ENCODE data around the gene FLACC1.
"Not testable (repeated sequence)": the region's sequence is repeated elsewhere in the genome, so short reads cannot be mapped to it uniquely, and the experiment has no call there.

Gene FLACC1

DNA sequence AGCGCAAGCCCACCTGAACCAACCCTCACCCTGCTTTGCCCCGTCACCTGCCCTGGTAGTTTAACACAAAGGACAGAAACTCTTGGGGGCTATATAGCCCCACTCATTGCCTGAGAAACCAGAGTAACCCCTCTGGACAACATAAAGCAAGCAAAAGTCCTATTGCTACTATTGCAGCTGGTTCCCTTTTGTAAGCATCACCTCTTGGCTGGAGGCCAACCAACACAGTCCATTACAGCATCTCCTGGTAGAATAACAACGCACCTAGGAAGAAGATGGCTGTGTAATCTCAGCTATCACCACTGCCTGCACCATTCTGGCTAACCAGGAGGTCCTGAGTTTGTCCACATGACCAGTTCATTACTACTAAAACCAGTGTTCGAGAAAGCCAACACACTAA is 36.4 kb downstream of the FLACC1 start:
- Mint-ChIP-seq H3K27ac (no peak overlapping the region), H3K36me3 (no peaks in the 10 kb centered on the region), H3K9me3 (peaks cover 31% of the 10 kb centered on the region), H3K4me1 (no peaks in the 10 kb centered on the region), H3K4me3 (no peak overlapping the region)
- ATAC-seq: no peak
- no peak for DNase-seq (ENCODE audit: low spot score in 2 of 2)

GRCh38 chr2:201320257-201320656 is 36.9 kb downstream of the FLACC1 start:
- H3K4me1 Mint-ChIP-seq: no peaks in the 10 kb centered on the region
- DNase-seq (ENCODE audit: low spot score in 2 of 2): no peak
- no peak for ATAC-seq
- H3K4me3 Mint-ChIP-seq: no peak overlapping the region
- H3K27ac Mint-ChIP-seq: no peak overlapping the region
- peaks cover 31% of the 10 kb centered on the region for H3K9me3 Mint-ChIP-seq
- no peaks in the 10 kb centered on the region for H3K36me3 Mint-ChIP-seq

GRCh38 chr2:201319511-201319910 is 37.6 kb downstream of the FLACC1 start:
- no peak for DNase-seq (ENCODE audit: low spot score in 2 of 2)
- Mint-ChIP-seq H3K4me1 (no peaks in the 10 kb centered on the region), H3K9me3 (peaks cover 31% of the 10 kb centered on the region), H3K27ac (no peak overlapping the region), H3K4me3 (no peak overlapping the region), H3K36me3 (no peaks in the 10 kb centered on the region)
- no peak for ATAC-seq

DNA sequence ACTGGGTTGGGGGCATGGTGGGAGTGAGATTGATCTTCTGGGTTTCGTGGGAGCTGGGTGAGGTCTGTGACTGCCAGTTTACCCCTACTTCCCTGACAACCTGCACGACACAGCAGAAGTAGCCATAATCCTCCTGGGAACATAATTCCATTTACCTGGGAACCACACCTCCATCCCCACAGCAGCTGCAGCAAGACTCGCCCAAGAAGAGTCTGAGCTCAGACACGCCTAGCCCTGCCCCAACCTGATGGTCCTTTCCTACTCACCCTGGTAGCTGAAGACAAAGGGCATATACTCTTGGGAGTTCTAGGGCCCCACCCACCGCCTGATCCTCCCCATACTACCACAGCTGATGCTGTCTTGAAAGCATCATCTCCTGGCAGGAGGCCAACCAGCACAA is 43.8 kb downstream of the FLACC1 start:
- no peaks in the 10 kb centered on the region for H3K4me1 Mint-ChIP-seq
- no peaks in the 10 kb centered on the region for H3K36me3 Mint-ChIP-seq
- H3K27ac Mint-ChIP-seq: no peak overlapping the region
- H3K9me3 Mint-ChIP-seq: peaks cover 17% of the 10 kb centered on the region
- ATAC-seq (no peak), DNase-seq (ENCODE audit: low spot score in 2 of 2) (no peak)
- no peak overlapping the region for H3K4me3 Mint-ChIP-seq

GRCh38 chr2:201308914-201309313 is 48.2 kb downstream of the FLACC1 start:
- H3K4me3 Mint-ChIP-seq: no peak overlapping the region
- peaks cover under 1% of the 10 kb centered on the region for H3K9me3 Mint-ChIP-seq
- DNase-seq (ENCODE audit: low spot score in 2 of 2) (no peak), ATAC-seq (no peak)
- H3K4me1 Mint-ChIP-seq: no peaks in the 10 kb centered on the region
- no peak overlapping the region for H3K27ac Mint-ChIP-seq
- H3K36me3 Mint-ChIP-seq: no peaks in the 10 kb centered on the region

DNA sequence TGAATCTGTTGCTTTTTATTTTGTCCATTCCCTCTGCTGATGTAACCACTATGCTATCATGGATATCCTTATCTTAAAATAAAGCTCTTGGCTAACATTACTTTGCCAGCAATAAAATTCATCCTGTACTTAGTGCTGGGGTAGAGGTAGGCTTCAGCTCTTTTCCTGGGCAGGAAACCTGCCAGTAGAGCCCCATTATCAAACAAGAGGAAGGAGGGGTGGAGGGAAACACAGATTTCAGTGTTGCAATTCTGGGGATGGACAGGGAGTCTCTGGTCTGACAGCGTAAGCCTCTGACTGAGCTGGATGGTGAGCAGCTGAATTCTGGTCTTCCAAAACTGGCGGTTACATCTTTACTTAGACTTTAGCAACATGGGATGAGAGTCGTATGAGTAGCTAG is 49.3 kb downstream of the FLACC1 start:
- no peaks in the 10 kb centered on the region for H3K36me3 Mint-ChIP-seq
- ATAC-seq: no peak
- H3K4me1 Mint-ChIP-seq: no peaks in the 10 kb centered on the region

GRCh38 chr2:201299929-201300328 is 57.2 kb downstream of the FLACC1 start:
- H3K4me3 Mint-ChIP-seq; DNase-seq (ENCODE audit: low spot score in 2 of 2); H3K4me1 Mint-ChIP-seq; ATAC-seq; H3K36me3 Mint-ChIP-seq; H3K27ac Mint-ChIP-seq: not testable (repeated sequence)
- peaks cover 25% of the 10 kb centered on the region for H3K9me3 Mint-ChIP-seq

More for the DNA sequence above, 49.3 kb downstream of the FLACC1 start:
- no peak for DNase-seq (ENCODE audit: low spot score in 2 of 2)
- Mint-ChIP-seq H3K27ac (no peak overlapping the region), H3K9me3 (peaks cover under 1% of the 10 kb centered on the region), H3K4me3 (no peak overlapping the region)

DNA sequence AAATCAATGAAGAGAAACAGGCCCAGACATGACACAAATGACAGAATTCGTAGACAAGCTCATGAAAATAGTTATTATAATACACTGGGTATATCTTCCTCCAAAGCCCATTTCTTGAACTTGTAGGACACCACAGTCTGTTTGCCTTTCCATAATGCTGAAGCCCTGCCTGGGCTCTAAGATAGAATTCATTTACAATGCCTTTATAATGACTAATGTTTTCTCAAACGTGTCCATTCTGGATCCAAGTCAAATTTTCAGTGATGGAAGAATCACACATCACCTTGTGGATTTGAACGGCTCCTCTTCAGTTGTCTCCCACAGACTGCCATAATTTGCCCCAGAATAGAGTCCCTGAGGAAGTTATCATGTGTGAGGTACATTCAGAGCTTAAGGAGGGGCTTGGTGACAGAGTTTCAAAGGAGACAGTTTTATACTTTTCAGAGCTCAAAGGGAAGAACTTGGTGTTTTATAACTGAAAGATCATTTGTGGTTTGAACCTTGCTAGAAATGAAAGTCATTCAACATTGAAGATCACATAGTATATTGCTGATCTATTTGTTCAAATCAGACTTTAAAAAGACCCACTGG is 58.6 kb downstream of the FLACC1 start:
- ATAC-seq (no peak), DNase-seq (ENCODE audit: low spot score in 2 of 2) (no peak)
- Mint-ChIP-seq H3K36me3 (no peaks in the 10 kb centered on the region), H3K27ac (no peak overlapping the region), H3K4me1 (no peaks in the 10 kb centered on the region), H3K9me3 (peaks cover 26% of the 10 kb centered on the region), H3K4me3 (no peak overlapping the region)

GRCh38 chr2:201290457-201291148 is 66.5 kb downstream of the FLACC1 start:
- not testable (repeated sequence) for H3K4me3 Mint-ChIP-seq; H3K27ac Mint-ChIP-seq; ATAC-seq; H3K4me1 Mint-ChIP-seq; DNase-seq (ENCODE audit: low spot score in 2 of 2)
- H3K9me3 Mint-ChIP-seq: peaks cover 13% of the 10 kb centered on the region
- peaks cover 64% of the 10 kb centered on the region for H3K36me3 Mint-ChIP-seq

DNA sequence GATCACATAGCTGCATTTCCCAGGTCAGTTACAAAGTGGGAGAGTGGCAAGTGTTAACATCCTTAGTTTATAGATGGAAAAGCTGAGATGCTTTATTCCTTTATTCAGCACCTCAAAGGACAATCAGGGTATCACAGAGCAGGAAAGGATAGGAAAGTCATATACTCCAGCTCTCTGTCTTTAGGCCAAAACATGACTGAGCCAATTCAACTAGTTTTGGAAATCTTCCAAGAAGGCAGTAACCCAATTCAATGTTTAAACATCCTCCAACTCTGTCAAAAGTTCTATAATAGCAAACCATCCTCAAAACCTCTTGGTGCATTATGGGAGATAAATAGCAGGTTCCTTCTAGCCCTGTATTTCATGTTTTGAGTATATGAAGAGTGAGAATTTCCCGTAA is 71.6 kb downstream of the FLACC1 start:
- peak overlapping the region; percentile 34 for H3K27ac Mint-ChIP-seq
- no peak for DNase-seq (ENCODE audit: low spot score in 2 of 2)
- H3K4me1 Mint-ChIP-seq: peaks cover 14% of the 10 kb centered on the region
- peaks cover 76% of the 10 kb centered on the region for H3K36me3 Mint-ChIP-seq
- H3K9me3 Mint-ChIP-seq: no peaks in the 10 kb centered on the region
- H3K4me3 Mint-ChIP-seq: no peak overlapping the region
- no peak for ATAC-seq

GRCh38 chr2:201280191-201281040 is 76.7 kb downstream of the FLACC1 start:
- Mint-ChIP-seq H3K27ac (peak overlapping the region; percentile 69), H3K4me3 (no peak overlapping the region), H3K4me1 (peaks cover 33% of the 10 kb centered on the region), H3K36me3 (peaks cover 76% of the 10 kb centered on the region), H3K9me3 (no peaks in the 10 kb centered on the region)
- ATAC-seq (no peak), DNase-seq (ENCODE audit: low spot score in 2 of 2) (no peak)

GRCh38 chr2:201279079-201279478 is 78.1 kb downstream of the FLACC1 start:
- no peaks in the 10 kb centered on the region for H3K9me3 Mint-ChIP-seq
- H3K4me3 Mint-ChIP-seq: no peak overlapping the region

DNA sequence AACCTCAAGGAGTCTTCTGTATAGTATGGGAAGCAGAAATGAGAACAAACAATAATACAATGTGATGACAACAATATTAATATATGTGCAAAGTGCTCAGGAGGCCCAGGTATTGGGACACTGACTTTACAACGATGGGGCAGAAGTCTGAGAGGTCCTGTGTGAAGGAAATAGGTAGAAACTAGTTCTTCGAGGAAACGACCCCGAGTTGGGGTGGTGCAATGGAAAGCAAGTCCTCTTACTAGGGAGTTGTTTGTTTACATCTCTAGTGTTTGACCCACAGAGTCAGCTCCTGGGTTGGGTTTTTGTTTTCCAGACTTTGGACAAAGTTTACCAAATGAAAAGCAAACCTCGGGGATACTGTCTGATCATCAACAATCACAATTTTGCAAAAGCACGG is 80.6 kb downstream of the FLACC1 start:
- H3K4me3 Mint-ChIP-seq: no peak overlapping the region
- DNase-seq (ENCODE audit: low spot score in 2 of 2) (no peak), ATAC-seq (no peak)
- no peak overlapping the region for H3K27ac Mint-ChIP-seq
- H3K9me3 Mint-ChIP-seq: no peaks in the 10 kb centered on the region
- peaks cover 100% of the 10 kb centered on the region for H3K36me3 Mint-ChIP-seq
- H3K4me1 Mint-ChIP-seq: peaks cover 58% of the 10 kb centered on the region

More at GRCh38 chr2:201279079-201279478, 78.1 kb downstream of the FLACC1 start:
- DNase-seq (ENCODE audit: low spot score in 2 of 2) (no peak), ATAC-seq (peak; percentile 24)
- Mint-ChIP-seq H3K36me3 (peaks cover 80% of the 10 kb centered on the region), H3K27ac (peak overlapping the region; percentile 69), H3K4me1 (peaks cover 34% of the 10 kb centered on the region)

DNA sequence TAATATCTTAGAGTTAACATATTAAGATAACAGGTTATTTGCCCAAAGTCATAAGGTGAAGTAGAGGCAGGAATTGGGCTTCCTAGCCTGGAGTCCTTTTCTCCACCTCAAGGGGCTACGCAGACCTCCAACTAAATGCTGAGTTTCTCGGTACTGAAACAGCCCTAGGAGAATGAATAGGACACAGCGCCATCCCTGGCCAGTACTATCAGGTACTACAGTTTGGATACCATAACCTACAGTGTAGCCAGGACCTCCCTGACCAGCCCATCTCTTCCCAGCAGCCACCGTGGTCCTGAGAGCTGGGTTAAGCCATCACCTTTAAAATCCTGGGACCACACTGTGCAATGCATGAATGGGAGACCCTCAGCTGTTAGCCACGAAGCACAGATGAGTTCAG is 81.2 kb downstream of the FLACC1 start:
- Mint-ChIP-seq H3K36me3 (peaks cover 100% of the 10 kb centered on the region), H3K4me3 (no peak overlapping the region), H3K4me1 (peaks cover 64% of the 10 kb centered on the region), H3K27ac (no peak overlapping the region), H3K9me3 (no peaks in the 10 kb centered on the region)
- no peak for ATAC-seq
- no peak for DNase-seq (ENCODE audit: low spot score in 2 of 2)

DNA sequence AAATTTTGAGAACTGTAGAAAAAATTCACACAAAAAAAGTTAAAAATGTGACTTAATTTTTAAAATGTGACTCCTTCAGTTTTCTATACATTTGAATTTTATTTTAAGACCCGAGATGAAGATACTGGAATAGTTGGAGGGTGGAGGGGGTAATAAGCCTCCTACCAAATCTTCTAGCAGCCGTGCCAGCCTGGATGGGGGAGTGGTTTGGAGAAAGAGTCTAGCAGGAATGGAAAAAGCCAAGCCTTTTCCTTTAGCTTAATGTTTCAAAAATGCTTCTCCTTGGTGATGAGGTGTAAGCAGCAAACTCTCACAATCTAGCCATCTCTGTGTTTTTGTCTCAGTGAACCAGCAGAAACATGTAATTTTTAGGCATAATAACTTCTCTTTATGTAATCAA is 82.1 kb downstream of the FLACC1 start:
- Mint-ChIP-seq H3K27ac (peak overlapping the region; percentile 23), H3K36me3 (peaks cover 100% of the 10 kb centered on the region), H3K4me1 (peaks cover 65% of the 10 kb centered on the region), H3K9me3 (no peaks in the 10 kb centered on the region), H3K4me3 (no peak overlapping the region)
- DNase-seq (ENCODE audit: low spot score in 2 of 2) (no peak), ATAC-seq (no peak)
